ENCODE measurements around the gene MPPE1. TPM values are rescaled to one million over a fixed set of nuclear protein-coding genes. Genes with fewer than 3 reads are reported as not detected.

Gene MPPE1
- total and polyA plus RNA-seq, 9 of the 15 experiments (the other 6 are each of a cell fraction or from before 2014, with no cell fraction given) = 10.7 to 19.5 (median 13.3) TPM

- TF ChIP-seq NONO (IDR thresholded peaks at IDR 0.05; ENCODE audit: low read depth in 2 of 2, low read length in 1 of 2) (peak in 1 of 2 experiments; percentile 73; a peak in 1 of 4 replicates), ZNF512 (tag; IDR thresholded peaks at IDR 0.05) (no peak), TEAD4 (IDR thresholded peaks at IDR 0.05; ENCODE audit: low read length) (peak; percentile 97), TEAD4 (CRISPR knock-in tag; IDR thresholded peaks at IDR 0.05; ENCODE audit: borderline replicate concordance) (no peak), MTA3 (IDR thresholded peaks at IDR 0.05; ENCODE audit: borderline replicate concordance) (peak; percentile 66; the same call in 1 of the 2 replicates), ERF (CRISPR knock-in tag; IDR thresholded peaks at IDR 0.05) (no peak), SRSF9 (IDR thresholded peaks at IDR 0.05; ENCODE audit: borderline replicate concordance, low read depth, low read length) (no peak), SMAD4 (CRISPR knock-in tag; conservative IDR thresholded peaks at IDR 0.05) (peak; percentile 96), NCOA6 (IDR thresholded peaks at IDR 0.05) (no peak), GMEB1 (CRISPR knock-in tag; IDR thresholded peaks at IDR 0.05) (no peak), U2AF2 (optimal IDR thresholded peaks at IDR 0.05; ENCODE audit: low read depth, low read length) (no peak), ZNF76 (CRISPR knock-in tag; IDR thresholded peaks at IDR 0.05; ENCODE audit: borderline replicate concordance) (no peak), THAP12 (CRISPR knock-in tag; IDR thresholded peaks at IDR 0.05) (no peak), KAT7 (CRISPR knock-in tag; IDR thresholded peaks at IDR 0.05; ENCODE audit: borderline replicate concordance) (no peak), RUNX1 (IDR thresholded peaks at IDR 0.05; ENCODE audit: low read depth) (peak; percentile 98), ELK3 (CRISPR knock-in tag; IDR thresholded peaks at IDR 0.05) (no peak), E2F3 (CRISPR knock-in tag; IDR thresholded peaks at IDR 0.05) (no peak), SP2 (IDR thresholded peaks at IDR 0.05; ENCODE audit: extremely low read depth, low read depth, low read length, poor library complexity, severe bottlenecking) (no peak)
- TF ChIP-seq, protein P1, sequence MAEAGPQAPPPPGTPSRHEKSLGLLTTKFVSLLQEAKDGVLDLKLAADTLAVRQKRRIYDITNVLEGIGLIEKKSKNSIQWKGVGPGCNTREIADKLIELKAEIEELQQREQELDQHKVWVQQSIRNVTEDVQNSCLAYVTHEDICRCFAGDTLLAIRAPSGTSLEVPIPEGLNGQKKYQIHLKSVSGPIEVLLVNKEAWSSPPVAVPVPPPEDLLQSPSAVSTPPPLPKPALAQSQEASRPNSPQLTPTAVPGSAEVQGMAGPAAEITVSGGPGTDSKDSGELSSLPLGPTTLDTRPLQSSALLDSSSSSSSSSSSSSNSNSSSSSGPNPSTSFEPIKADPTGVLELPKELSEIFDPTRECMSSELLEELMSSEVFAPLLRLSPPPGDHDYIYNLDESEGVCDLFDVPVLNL (CRISPR knock-in tag; IDR thresholded peaks at IDR 0.05; ENCODE audit: low read depth) = no peak
Measured at GRCh38 chr18:11925800-11926481, 17.8 kb upstream of the MPPE1 start (continued).
